GM12878 (cell line): ENCODE data around the gene XRCC4. TPM values are rescaled to one million over a fixed set of nuclear protein-coding genes. Genes with fewer than 3 reads are reported as not detected.

ENCODE experiments used
- ATAC-seq: fragments of 200-7000 bp; cut with Tn5 transposase; 3 replicates; pipeline ENCODE4 v1.9.1; 2020; ENCODE audit warnings: mild to moderate bottlenecking, moderate library complexity
- BruUV-seq: library from RNA; stranded (reverse); fragments of 400-500 nt; replicated peaks from 2 replicates; lab custom pipeline; 2021; lab: Mats Ljungman, UMichigan
- CTCF ChIA-PET: fragments of 300-600 bp; sonication (Branson Sonifier 250); formaldehyde crosslinking; extraction: SDS; loops from one replicate; lab custom pipeline; 2021; ENCODE audit warnings: inconsistent platforms; lab: Yijun Ruan, JAX
- POLR2A ChIA-PET: fragments of 350-600 bp; formaldehyde crosslinking; extraction: SDS; loops from one replicate; lab custom pipeline; 2021; ENCODE audit warnings: inconsistent platforms; lab: Charles Lee
- RAD21 ChIA-PET: fragments of 300-600 bp; sonication (Branson Sonifier 250); formaldehyde crosslinking; loops from one replicate; lab custom pipeline; 2023; ENCODE audit warnings: antibody characterized with exemption; ENCODE audit not compliant: unreplicated experiment; lab: Charles Lee
- SMC1A ChIA-PET: fragments of 300-600 bp; sonication (Branson Sonifier 250); formaldehyde crosslinking; loops from one replicate; lab custom pipeline; 2023; ENCODE audit not compliant: unreplicated experiment, uncharacterized antibody; lab: Charles Lee
- DNase-seq: peaks from one replicate; pipeline ENCODE4 v3.0.0-alpha.2; 2011; ENCODE audit warnings: low read depth, low spot score
- FAIRE-seq: peaks from 3 replicates; lab custom pipeline; 2011; peaks lifted over from hg19 to GRCh38; lab: Jason Lieb, UNC
- H2AFZ ChIP-seq: 2 replicates; pipeline ENCODE4 v1.6.0; 2011; ENCODE audit warnings: low read depth, low read length, control low read depth; ENCODE audit not compliant: control insufficient read depth
- H3K27ac ChIP-seq: 2 replicates; pipeline ENCODE4 v1.5.1; 2011; ENCODE audit warnings: control low read depth; ENCODE audit not compliant: control insufficient read depth, insufficient read depth
- H3K27me3 ChIP-seq, 2 experiments: replicated peaks in 1 of 2; 2 replicates each; pipeline versions ENCODE4 v1.6.0 to v1.6.1; 2011; ENCODE audit warnings: low read length in 1 of 2; ENCODE audit not compliant: control insufficient read depth in 2 of 2, insufficient read depth in 2 of 2
- H3K36me3 ChIP-seq, 2 experiments: 2 replicates each; pipeline ENCODE4 v1.5.1; 2011; ENCODE audit warnings: low read length in 1 of 2; ENCODE audit not compliant: control insufficient read depth in 2 of 2, insufficient read depth in 2 of 2
- H3K4me1 ChIP-seq: 2 replicates; pipeline ENCODE4 v1.6.1; 2011; ENCODE audit warnings: mild to moderate bottlenecking, low read length, moderate library complexity, mixed read lengths; ENCODE audit not compliant: control insufficient read depth, insufficient read depth
- H3K4me2 ChIP-seq: 2 replicates; pipeline ENCODE4 v1.6.0; 2011; ENCODE audit warnings: control low read depth; ENCODE audit not compliant: control insufficient read depth, insufficient read depth
- H3K4me3 ChIP-seq: fragments of 200-600 bp; sonication (generic); 2 replicates; pipeline ENCODE4 v1.5.1; 2016
- H3K79me2 ChIP-seq: 2 replicates; pipeline ENCODE4 v1.6.0; 2011; ENCODE audit warnings: low read length; ENCODE audit not compliant: control insufficient read depth, insufficient read depth
- H3K9ac ChIP-seq: 2 replicates; pipeline ENCODE4 v1.8.0; 2011; ENCODE audit warnings: low read length, control low read depth, mixed read lengths; ENCODE audit not compliant: control insufficient read depth, insufficient read depth
- H3K9me3 ChIP-seq: replicated peaks from 3 replicates; pipeline ENCODE4 v1.5.1; 2011; ENCODE audit warnings: mild to moderate bottlenecking, low read length; ENCODE audit not compliant: control insufficient read depth, insufficient read depth
- H4K20me1 ChIP-seq: 2 replicates; pipeline ENCODE4 v1.6.0; 2011; ENCODE audit not compliant: control insufficient read depth, insufficient read depth
- CHD4 ChIP-seq: fragments of 200-600 bp; sonication (generic); IDR thresholded peaks from 2 replicates; pipeline ENCODE4 v1.6.1; 2016; ENCODE audit warnings: mild to moderate bottlenecking
- HCFC1 ChIP-seq: fragments of 150-350 bp; IDR thresholded peaks from 2 replicates; pipeline ENCODE4 v1.6.1; 2014; ENCODE audit warnings: low read length
- KLF5 ChIP-seq: fragments of 450-650 bp; IDR thresholded peaks from 2 replicates; pipeline ENCODE4 v1.6.1; 2014; ENCODE audit warnings: mild to moderate bottlenecking; ENCODE audit not compliant: partially characterized antibody
- NFYA ChIP-seq: IDR thresholded peaks from 2 replicates; pipeline ENCODE4 v1.6.1; 2011; ENCODE audit warnings: low read depth, mild to moderate bottlenecking, low read length, improper control_type of control experiment, borderline replicate concordance
- PML ChIP-seq: IDR thresholded peaks from 2 replicates; pipeline ENCODE4 v1.6.1; 2012; ENCODE audit warnings: low read length, inconsistent platforms
- RAD51 ChIP-seq: fragments of 450-650 bp; IDR thresholded peaks from 2 replicates; pipeline ENCODE4 v1.6.1; 2016; ENCODE audit warnings: moderate library complexity, mild to moderate bottlenecking, inconsistent platforms
- SP1 ChIP-seq: IDR thresholded peaks from one replicate; pipeline ENCODE4 v1.6.1; 2011; ENCODE audit warnings: low read depth, low read length
- SPI1 ChIP-seq: IDR thresholded peaks from 2 replicates; pipeline ENCODE4 v1.6.1; 2011; ENCODE audit warnings: low read depth, mild to moderate bottlenecking, low read length, moderate library complexity, borderline replicate concordance; ENCODE audit not compliant: insufficient read depth
- SUZ12 ChIP-seq: fragments of 200-600 bp; sonication (generic); IDR thresholded peaks from one replicate; pipeline ENCODE4 v1.6.1; 2018; ENCODE audit warnings: antibody characterized with exemption, mild to moderate bottlenecking; ENCODE audit not compliant: unreplicated experiment
- TCF12 ChIP-seq: IDR thresholded peaks from 2 replicates; pipeline ENCODE4 v1.6.1; 2011; ENCODE audit warnings: low read depth, mild to moderate bottlenecking, low read length
- ZNF274 ChIP-seq: IDR thresholded peaks from one replicate; pipeline ENCODE4 v1.8.0; 2011; ENCODE audit not compliant: insufficient read length, insufficient read depth
- WGBS: methylation state at CpG from one replicate; pipeline ENCODE4 v1.1.6; 2016; ENCODE audit warnings: low lambda C conversion rate; ENCODE audit not compliant: insufficient replicate concordance, insufficient coverage; ENCODE audit errors: missing lambda C conversion rate; 5-methylcytosine and 5-hydroxymethylcytosine counted together
- in situ Hi-C: fragments of 300-500 bp; cut with MboI; formaldehyde crosslinking; loops from 9 replicates; pipeline ENCODE4 v1.14.3; 2018; ENCODE audit warnings: mixed read lengths
- intact Hi-C: fragments of 100-400 bp; cut with micrococcal nuclease; formaldehyde crosslinking; loops from one replicate; pipeline ENCODE4 v1.14.2; 2022; ENCODE audit not compliant: unreplicated experiment
- polyA plus RNA-seq, 11 experiments: library from polyadenylated mRNA; depleted of rRNA in 4 of 11; unstranded in 6 of 11; stranded (reverse) in 5 of 11; fragments of >200 nt; fragmentation: Nextera tagmentation in 4 of 11; fragmentation: Illumina TruSeq in 1 of 11; extraction: Ambion mirVana in 4 of 11; extraction: Trizol in 1 of 11; gene quantifications; 1 replicate in 1 of 11; 2 replicates in 10 of 11; pipeline versions ENCODE4 v1.2.1 to v1.2.3, GENCODE V29; 2011 to 2016; ENCODE audit warnings: inconsistent platforms in 2 of 11, missing spikeins in 2 of 11, low read depth in 1 of 11
- total RNA-seq, 4 experiments: library from RNA; depleted of rRNA in 3 of 4; stranded (reverse); fragments of >200 nt in 3 of 4; fragmentation: Illumina TruSeq in 1 of 4; extraction: Trizol in 1 of 4; gene quantifications; 2 replicates each; pipeline versions ENCODE4 v1.2.1 to v1.2.3, GENCODE V29; 2013 to 2021
- TF ChIP-seq, protein P1 (sequence below): fragments of 450-650 bp; IDR thresholded peaks from 2 replicates; pipeline ENCODE4 v1.6.1; 2017; ENCODE audit warnings: low read depth, mild to moderate bottlenecking, moderate library complexity
- TF ChIP-seq, protein P2 (sequence below): IDR thresholded peaks from 2 replicates; pipeline ENCODE4 v1.6.1; 2011; ENCODE audit warnings: borderline replicate concordance, low read depth, mild to moderate bottlenecking, moderate library complexity, low read length; ENCODE audit not compliant: insufficient read depth, poor library complexity, severe bottlenecking

Gene XRCC4
- total and polyA plus RNA-seq, 10 of the 15 experiments (the other 5 are each of a cell fraction or from before 2014, with no cell fraction given): 12.1 to 53.6 (median 25.8) TPM

DNA sequence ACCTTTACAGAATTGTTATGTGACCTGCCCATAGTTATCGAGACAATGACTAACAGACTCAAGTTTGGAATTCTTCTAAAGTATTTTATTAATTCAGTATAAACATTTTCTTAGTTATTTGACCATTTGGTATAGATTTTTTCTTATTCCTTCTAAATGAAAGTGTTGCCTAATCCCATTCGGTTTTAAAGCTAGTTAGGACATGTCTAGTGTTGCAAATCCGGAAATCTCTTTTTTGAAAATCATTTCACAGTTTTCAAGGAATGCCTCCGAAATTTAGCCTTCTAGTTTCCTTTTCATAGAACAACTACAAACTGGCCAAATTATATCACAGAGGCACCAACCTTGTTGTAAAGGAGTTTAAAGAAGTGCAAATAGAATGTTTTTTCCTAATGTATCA is 171.8 kb downstream of the XRCC4 start:
- Histone ChIP-seq H3K27ac (no peak overlapping the region), H3K27me3 (no peaks in the 10 kb centered on the region), H3K9ac (no peak overlapping the region), H3K36me3 (no peaks in the 10 kb centered on the region), H4K20me1 (no peaks in the 10 kb centered on the region), H3K9me3 (no peaks in the 10 kb centered on the region), H3K4me2 (no peak overlapping the region), H3K79me2 (no peaks in the 10 kb centered on the region), H2AFZ (no peak overlapping the region), H3K4me3 (no peak overlapping the region), H3K4me1 (no peaks in the 10 kb centered on the region)
- WGBS: 89% methylated on average over 4 of the region's 4 CpGs
- TF ChIP-seq SP1 (no peak), CHD4 (no peak), SPI1 (no peak), ZNF274 (no peak), SUZ12 (no peak), RAD51 (no peak), KLF5 (no peak), NFYA (no peak), HCFC1 (no peak), PML (no peak), TCF12 (no peak)
- TF ChIP-seq, protein P1, sequence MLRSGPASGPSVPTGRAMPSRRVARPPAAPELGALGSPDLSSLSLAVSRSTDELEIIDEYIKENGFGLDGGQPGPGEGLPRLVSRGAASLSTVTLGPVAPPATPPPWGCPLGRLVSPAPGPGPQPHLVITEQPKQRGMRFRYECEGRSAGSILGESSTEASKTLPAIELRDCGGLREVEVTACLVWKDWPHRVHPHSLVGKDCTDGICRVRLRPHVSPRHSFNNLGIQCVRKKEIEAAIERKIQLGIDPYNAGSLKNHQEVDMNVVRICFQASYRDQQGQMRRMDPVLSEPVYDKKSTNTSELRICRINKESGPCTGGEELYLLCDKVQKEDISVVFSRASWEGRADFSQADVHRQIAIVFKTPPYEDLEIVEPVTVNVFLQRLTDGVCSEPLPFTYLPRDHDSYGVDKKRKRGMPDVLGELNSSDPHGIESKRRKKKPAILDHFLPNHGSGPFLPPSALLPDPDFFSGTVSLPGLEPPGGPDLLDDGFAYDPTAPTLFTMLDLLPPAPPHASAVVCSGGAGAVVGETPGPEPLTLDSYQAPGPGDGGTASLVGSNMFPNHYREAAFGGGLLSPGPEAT: no peak
- TF ChIP-seq, protein P2, sequence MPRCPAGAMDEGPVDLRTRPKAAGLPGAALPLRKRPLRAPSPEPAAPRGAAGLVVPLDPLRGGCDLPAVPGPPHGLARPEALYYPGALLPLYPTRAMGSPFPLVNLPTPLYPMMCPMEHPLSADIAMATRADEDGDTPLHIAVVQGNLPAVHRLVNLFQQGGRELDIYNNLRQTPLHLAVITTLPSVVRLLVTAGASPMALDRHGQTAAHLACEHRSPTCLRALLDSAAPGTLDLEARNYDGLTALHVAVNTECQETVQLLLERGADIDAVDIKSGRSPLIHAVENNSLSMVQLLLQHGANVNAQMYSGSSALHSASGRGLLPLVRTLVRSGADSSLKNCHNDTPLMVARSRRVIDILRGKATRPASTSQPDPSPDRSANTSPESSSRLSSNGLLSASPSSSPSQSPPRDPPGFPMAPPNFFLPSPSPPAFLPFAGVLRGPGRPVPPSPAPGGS: no peak
- in situ Hi-C loops: no loop called here
- ATAC-seq (no peak), DNase-seq (no peak), FAIRE-seq (no peak)
- intact Hi-C loops: no loop called here
- ChIA-PET RAD21 (no interaction called here), POLR2A (no interaction called here), CTCF (interaction anchor here (1.5 kb wide), 1 partner anchor 9 kb away, joined by 4 read pairs; no protein-coding TSS in a partner anchor), SMC1A (interaction anchor here (1.1 to 1.5 kb wide), 3 partner anchors 11 to 438 kb away, joined by 3 to 5 read pairs (median 3); no protein-coding TSS in a partner anchor)
- BruUV-seq: no TSS peak
